ENCODE measurements around the gene RPLP1.

RPLP1 gene

DNA sequence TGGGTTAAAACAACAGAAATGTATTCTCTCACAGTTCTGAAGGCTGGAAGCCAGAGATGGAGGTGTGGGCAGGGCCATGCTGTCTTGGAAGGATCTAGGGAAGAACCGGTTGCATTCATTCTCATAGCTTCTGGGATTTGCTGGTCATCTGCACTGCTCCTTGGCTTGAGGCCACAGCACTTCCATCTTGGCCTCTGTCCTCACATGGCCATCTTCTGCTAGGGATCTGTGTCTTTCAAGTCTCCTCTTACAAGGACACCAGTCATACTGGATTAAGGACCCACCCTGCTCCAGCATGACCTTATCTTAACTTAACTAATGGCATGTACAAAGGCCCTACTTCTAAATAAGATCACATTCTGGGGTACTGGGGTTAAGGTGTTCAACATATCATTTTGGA lies 47.7 kb downstream of the RPLP1 start:
- no peak overlapping the region for H3K27ac ChIP-seq (ENCODE audit: low read length)
- no peaks in the 10 kb centered on the region for H3K36me3 ChIP-seq (ENCODE audit: control insufficient read depth in 1 of 2, insufficient read depth in 2 of 2, low read length in 2 of 2)
- no peaks in the 10 kb centered on the region for H3K9me3 ChIP-seq (ENCODE audit: control insufficient read depth in 1 of 2, low read length in 2 of 2)
- no peak overlapping the region for H3K4me3 ChIP-seq (ENCODE audit: low read depth in 1 of 2, low read length in 2 of 2)
- peaks cover 0 to 7% of the 10 kb centered on the region in 2 donors for H3K4me1 ChIP-seq (ENCODE audit: control insufficient read depth in 1 of 2, insufficient read depth in 2 of 2, low read length in 2 of 2)
- H3K27me3 ChIP-seq (ENCODE audit: low read depth, low read length): no peaks in the 10 kb centered on the region

DNA sequence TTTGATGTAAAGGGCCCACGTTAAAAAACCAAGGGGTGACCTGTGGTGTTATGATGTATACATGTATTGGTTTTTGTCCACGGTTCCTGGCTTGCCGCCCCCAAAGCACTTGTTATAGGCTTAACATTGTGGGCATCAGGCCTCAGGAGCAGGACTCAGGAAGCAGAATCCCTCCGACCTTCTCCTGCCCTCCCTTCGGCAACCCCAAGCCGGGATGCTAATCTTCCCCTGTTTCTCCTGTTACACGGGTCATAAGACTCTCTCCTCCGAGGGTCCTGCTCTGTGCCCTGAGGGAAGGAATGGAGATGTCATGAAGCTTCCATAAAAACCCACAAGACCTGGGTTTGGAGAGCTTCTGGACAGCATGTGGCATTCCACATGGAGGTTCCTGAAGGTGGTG lies 48.8 kb downstream of the RPLP1 start:
- Histone ChIP-seq H3K27ac (ENCODE audit: low read length) (no peak overlapping the region), H3K9me3 (ENCODE audit: control insufficient read depth in 1 of 2, low read length in 2 of 2) (no peaks in the 10 kb centered on the region), H3K27me3 (ENCODE audit: low read depth, low read length) (no peaks in the 10 kb centered on the region), H3K4me3 (ENCODE audit: low read depth in 1 of 2, low read length in 2 of 2) (no peak overlapping the region), H3K4me1 (ENCODE audit: control insufficient read depth in 1 of 2, insufficient read depth in 2 of 2, low read length in 2 of 2) (peaks cover 0 to 7% of the 10 kb centered on the region in 2 donors), H3K36me3 (ENCODE audit: control insufficient read depth in 1 of 2, insufficient read depth in 2 of 2, low read length in 2 of 2) (no peaks in the 10 kb centered on the region)

DNA sequence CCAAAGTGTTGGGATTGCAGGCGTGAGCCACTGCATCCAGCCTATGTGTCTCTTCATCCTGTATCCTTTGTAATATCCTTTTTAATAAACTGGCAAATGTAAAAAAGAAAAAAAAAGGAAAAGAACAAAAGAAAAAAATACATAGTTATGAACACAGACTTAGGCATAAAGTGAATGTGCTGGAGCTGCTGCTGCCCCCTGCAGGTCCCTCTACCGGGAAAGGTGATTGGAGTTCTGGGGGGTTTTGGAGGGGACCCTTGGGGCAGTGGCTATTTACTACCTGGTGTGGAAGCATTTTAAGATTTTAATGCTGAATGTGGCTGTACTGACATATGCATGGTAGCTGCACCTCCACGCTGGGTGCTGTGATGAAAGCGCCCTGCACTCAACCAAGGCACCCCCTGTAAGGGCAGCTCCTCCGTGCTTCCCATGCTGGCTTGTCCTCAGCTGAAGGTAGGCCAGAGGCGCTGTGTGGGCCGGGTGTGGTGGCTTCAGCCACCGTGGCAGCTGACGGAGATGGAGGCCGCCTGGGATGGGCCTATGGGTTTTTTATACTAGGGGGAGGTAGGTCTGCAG lies 49.9 kb downstream of the RPLP1 start:
- H3K4me1 ChIP-seq (ENCODE audit: control insufficient read depth in 1 of 2, insufficient read depth in 2 of 2, low read length in 2 of 2): peaks cover 0 to 7% of the 10 kb centered on the region in 2 donors
- H3K27me3 ChIP-seq (ENCODE audit: low read depth, low read length): no peaks in the 10 kb centered on the region
- H3K36me3 ChIP-seq (ENCODE audit: control insufficient read depth in 1 of 2, insufficient read depth in 2 of 2, low read length in 2 of 2): no peaks in the 10 kb centered on the region
- no peak overlapping the region for H3K27ac ChIP-seq (ENCODE audit: low read length)
- H3K9me3 ChIP-seq (ENCODE audit: control insufficient read depth in 1 of 2, low read length in 2 of 2): no peaks in the 10 kb centered on the region
- no peak overlapping the region for H3K4me3 ChIP-seq (ENCODE audit: low read depth in 1 of 2, low read length in 2 of 2)

DNA sequence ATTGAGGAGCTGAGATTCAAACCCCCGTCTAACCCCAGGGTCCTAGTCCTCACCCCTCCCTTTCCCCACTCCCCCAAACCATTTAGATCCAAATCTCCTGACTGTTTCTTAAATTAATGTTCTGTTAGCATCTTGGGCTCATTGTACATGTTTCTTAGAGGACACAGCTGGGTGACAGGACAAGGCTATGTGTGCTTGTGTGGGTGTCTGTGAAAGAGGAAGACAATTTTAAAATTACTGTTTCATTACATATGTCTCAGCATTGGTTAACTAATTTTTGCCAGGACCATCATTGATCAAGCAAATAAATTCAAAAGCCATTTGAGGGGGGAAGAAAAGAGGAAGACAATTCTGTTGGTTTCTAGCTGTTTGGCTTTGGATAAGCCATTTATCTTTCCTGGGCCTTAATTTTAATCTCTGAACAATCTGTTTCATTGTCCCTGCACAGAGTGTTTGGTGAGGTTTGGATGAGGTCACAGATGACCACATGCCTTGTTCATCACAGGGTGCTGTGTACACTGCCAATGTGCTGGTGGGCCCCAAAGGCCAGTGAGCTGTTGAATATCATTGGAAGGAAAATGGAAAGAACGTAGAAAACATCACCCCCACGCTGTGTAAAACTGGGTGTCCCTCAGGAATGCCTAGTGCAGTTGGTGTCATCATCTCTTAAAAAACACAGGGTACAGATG lies 51.9 kb downstream of the RPLP1 start:
- Histone ChIP-seq H3K27me3 (ENCODE audit: low read depth, low read length) (no peaks in the 10 kb centered on the region), H3K36me3 (ENCODE audit: control insufficient read depth in 1 of 2, insufficient read depth in 2 of 2, low read length in 2 of 2) (no peaks in the 10 kb centered on the region), H3K4me1 (ENCODE audit: control insufficient read depth in 1 of 2, insufficient read depth in 2 of 2, low read length in 2 of 2) (peaks cover 0 to 7% of the 10 kb centered on the region in 2 donors), H3K4me3 (ENCODE audit: low read depth in 1 of 2, low read length in 2 of 2) (no peak overlapping the region), H3K27ac (ENCODE audit: low read length) (no peak overlapping the region), H3K9me3 (ENCODE audit: control insufficient read depth in 1 of 2, low read length in 2 of 2) (no peaks in the 10 kb centered on the region)
